Neural cell (in vitro differentiated cells): ENCODE data around the gene NCF2.

Source experiments
- EP300 ChIP-seq: fragments of 450-650 bp; conservative IDR thresholded peaks from 2 replicates; pipeline ENCODE4 v1.6.1; 2014; ENCODE audit warnings: antibody characterized with exemption, mild to moderate bottlenecking, moderate library complexity; ENCODE audit not compliant: poor library complexity, severe bottlenecking
- EZH2 ChIP-seq: fragments of 200-600, 300-800 bp; shearing (Covaris generic), sonication (generic); IDR thresholded peaks from 2 replicates; pipeline ENCODE4 v1.6.1; 2014; ENCODE audit warnings: antibody characterized with exemption, low read length, borderline replicate concordance, mild to moderate bottlenecking; ENCODE audit not compliant: insufficient read depth, poor library complexity, severe bottlenecking
- MXI1 ChIP-seq: fragments of 450-650 bp; conservative IDR thresholded peaks from 2 replicates; pipeline ENCODE4 v1.6.1; 2014; ENCODE audit warnings: antibody characterized with exemption, mild to moderate bottlenecking; ENCODE audit not compliant: poor library complexity, severe bottlenecking
- POLR2AphosphoS5 ChIP-seq: IDR thresholded peaks from 2 replicates; pipeline ENCODE4 v1.6.1; 2012
- RAD21 ChIP-seq: fragments of 450-650 bp; conservative IDR thresholded peaks from 2 replicates; pipeline ENCODE4 v1.6.1; 2014; ENCODE audit warnings: antibody characterized with exemption, mild to moderate bottlenecking, moderate library complexity
- TAF1 ChIP-seq: IDR thresholded peaks from 2 replicates; pipeline ENCODE4 v1.6.1; 2012; ENCODE audit warnings: low read depth
- TF ChIP-seq, protein P1 (sequence below): fragments of 450-650 bp; IDR thresholded peaks from 2 replicates; pipeline ENCODE4 v1.5.1; 2014; ENCODE audit warnings: antibody characterized with exemption, mild to moderate bottlenecking, moderate library complexity; ENCODE audit not compliant: poor library complexity, severe bottlenecking
- TF ChIP-seq, protein P2 (sequence below): IDR thresholded peaks from 2 replicates; pipeline ENCODE4 v1.6.1; 2012; ENCODE audit warnings: borderline replicate concordance

DNA sequence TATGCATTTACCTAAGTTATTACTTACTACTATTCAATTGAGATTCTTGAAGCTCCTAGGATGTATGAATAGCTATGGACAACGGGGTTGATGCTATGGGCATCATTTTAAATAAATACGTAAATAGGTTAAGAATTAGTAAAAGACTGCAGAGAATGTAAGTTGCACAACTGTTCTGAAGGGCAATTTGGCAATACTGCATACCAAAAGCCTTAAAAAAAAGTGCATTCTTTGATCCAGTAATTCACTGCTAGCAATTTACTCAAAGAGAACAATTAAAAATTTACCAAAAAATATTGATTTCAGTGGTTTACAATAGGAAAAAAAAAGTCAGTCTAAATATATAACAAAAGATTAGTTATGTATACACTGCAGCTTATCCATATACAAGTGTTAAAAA is 41.9 kb upstream of the NCF2 start:
- TF ChIP-seq POLR2AphosphoS5, result no peak
- TF ChIP-seq, protein P1, sequence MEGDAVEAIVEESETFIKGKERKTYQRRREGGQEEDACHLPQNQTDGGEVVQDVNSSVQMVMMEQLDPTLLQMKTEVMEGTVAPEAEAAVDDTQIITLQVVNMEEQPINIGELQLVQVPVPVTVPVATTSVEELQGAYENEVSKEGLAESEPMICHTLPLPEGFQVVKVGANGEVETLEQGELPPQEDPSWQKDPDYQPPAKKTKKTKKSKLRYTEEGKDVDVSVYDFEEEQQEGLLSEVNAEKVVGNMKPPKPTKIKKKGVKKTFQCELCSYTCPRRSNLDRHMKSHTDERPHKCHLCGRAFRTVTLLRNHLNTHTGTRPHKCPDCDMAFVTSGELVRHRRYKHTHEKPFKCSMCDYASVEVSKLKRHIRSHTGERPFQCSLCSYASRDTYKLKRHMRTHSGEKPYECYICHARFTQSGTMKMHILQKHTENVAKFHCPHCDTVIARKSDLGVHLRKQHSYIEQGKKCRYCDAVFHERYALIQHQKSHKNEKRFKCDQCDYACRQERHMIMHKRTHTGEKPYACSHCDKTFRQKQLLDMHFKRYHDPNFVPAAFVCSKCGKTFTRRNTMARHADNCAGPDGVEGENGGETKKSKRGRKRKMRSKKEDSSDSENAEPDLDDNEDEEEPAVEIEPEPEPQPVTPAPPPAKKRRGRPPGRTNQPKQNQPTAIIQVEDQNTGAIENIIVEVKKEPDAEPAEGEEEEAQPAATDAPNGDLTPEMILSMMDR, result no peak
- TF ChIP-seq, protein P2, sequence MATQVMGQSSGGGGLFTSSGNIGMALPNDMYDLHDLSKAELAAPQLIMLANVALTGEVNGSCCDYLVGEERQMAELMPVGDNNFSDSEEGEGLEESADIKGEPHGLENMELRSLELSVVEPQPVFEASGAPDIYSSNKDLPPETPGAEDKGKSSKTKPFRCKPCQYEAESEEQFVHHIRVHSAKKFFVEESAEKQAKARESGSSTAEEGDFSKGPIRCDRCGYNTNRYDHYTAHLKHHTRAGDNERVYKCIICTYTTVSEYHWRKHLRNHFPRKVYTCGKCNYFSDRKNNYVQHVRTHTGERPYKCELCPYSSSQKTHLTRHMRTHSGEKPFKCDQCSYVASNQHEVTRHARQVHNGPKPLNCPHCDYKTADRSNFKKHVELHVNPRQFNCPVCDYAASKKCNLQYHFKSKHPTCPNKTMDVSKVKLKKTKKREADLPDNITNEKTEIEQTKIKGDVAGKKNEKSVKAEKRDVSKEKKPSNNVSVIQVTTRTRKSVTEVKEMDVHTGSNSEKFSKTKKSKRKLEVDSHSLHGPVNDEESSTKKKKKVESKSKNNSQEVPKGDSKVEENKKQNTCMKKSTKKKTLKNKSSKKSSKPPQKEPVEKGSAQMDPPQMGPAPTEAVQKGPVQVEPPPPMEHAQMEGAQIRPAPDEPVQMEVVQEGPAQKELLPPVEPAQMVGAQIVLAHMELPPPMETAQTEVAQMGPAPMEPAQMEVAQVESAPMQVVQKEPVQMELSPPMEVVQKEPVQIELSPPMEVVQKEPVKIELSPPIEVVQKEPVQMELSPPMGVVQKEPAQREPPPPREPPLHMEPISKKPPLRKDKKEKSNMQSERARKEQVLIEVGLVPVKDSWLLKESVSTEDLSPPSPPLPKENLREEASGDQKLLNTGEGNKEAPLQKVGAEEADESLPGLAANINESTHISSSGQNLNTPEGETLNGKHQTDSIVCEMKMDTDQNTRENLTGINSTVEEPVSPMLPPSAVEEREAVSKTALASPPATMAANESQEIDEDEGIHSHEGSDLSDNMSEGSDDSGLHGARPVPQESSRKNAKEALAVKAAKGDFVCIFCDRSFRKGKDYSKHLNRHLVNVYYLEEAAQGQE, result no peak
- TF ChIP-seq RAD21, result no peak
- no peak for TF ChIP-seq EZH2
- no peak for TF ChIP-seq TAF1
- TF ChIP-seq EP300, result no peak
- no peak for TF ChIP-seq MXI1
